Colonic mucosa (tissue), 4 donors: Measurements from ENCODE around the gene TEX2. TPM values are rescaled to one million over a fixed set of nuclear protein-coding genes. Genes with fewer than 3 reads are reported as not detected.
"Not testable (repeated sequence)": the region's sequence is repeated elsewhere in the genome, so short reads cannot be mapped to it uniquely, and the experiment has no call there.

Source experiments
- DNase-seq: peaks from one replicate; pipeline ENCODE4 v3.0.0-alpha.2; 2020
- H3K27ac ChIP-seq: fragments of 200-600 bp; one replicate; pipeline ENCODE4 v1.8.0; 2021
- H3K27me3 ChIP-seq: fragments of 200-600 bp; one replicate; pipeline ENCODE4 v1.8.0; 2021
- H3K36me3 ChIP-seq: fragments of 200-600 bp; one replicate; pipeline ENCODE4 v1.8.0; 2021
- H3K4me1 ChIP-seq: fragments of 200-600 bp; one replicate; pipeline ENCODE4 v1.8.0; 2021; ENCODE audit warnings: mild to moderate bottlenecking
- H3K4me3 ChIP-seq: fragments of 200-600 bp; one replicate; pipeline ENCODE4 v1.8.0; 2021
- H3K9ac ChIP-seq, 2 donors: one replicate each; pipeline ENCODE4 v1.7.0; 2013; ENCODE audit warnings: control low read depth in 2 of 2, low read depth in 2 of 2, low read length in 2 of 2
- H3K9me3 ChIP-seq: fragments of 200-600 bp; one replicate; pipeline ENCODE4 v1.8.0; 2021
- intact Hi-C: fragments of 100-400 bp; cut with DNase I; formaldehyde crosslinking; loops from one replicate; pipeline ENCODE4 v1.14.1; 2022
- total RNA-seq, 2 donors: library from RNA; stranded (reverse); fragmentation: NEBNext Ultra II Directional in 1 of 2; extraction: Animal tissue kit (Norgen Biotek cat#: 25700) in 1 of 2; gene quantifications; one replicate each; pipeline ENCODE4 v1.2.1, GENCODE V29; 2021
- TF ChIP-seq, protein P1 (sequence below): fragments of 200-600 bp; IDR thresholded peaks from one replicate; pipeline ENCODE4 v1.8.0; 2022; ENCODE audit warnings: antibody characterized with exemption, mild to moderate bottlenecking
- donor health status: healthy.
- donor health status: DM: no; HTN: no; CAD: no.
- donor health status: DM: no; HTN: no; CAD: no.

The TEX2 gene
- total RNA-seq, 2 donors from 2014 or later: 29.0 to 29.7 TPM

DNA sequence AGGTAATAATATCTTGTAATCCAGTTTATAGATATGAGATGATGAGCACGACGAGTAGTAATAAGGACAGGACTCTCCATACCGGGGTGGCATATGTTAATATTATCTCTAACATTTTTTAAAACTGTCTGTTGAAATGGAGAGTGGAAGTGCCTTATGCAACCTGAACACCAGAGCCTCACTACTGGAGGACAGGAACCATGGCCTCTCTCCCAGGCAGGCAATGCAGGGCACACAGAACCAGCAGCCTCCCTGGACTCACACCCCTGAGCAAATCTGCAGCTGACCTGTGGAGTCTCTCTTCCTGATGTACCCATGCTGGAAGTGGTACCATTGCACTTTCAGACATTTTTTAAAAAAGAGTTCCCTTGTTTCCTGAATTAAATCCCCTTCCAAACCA lies 78.0 kb downstream of the TEX2 start:
- TF ChIP-seq, protein P1, sequence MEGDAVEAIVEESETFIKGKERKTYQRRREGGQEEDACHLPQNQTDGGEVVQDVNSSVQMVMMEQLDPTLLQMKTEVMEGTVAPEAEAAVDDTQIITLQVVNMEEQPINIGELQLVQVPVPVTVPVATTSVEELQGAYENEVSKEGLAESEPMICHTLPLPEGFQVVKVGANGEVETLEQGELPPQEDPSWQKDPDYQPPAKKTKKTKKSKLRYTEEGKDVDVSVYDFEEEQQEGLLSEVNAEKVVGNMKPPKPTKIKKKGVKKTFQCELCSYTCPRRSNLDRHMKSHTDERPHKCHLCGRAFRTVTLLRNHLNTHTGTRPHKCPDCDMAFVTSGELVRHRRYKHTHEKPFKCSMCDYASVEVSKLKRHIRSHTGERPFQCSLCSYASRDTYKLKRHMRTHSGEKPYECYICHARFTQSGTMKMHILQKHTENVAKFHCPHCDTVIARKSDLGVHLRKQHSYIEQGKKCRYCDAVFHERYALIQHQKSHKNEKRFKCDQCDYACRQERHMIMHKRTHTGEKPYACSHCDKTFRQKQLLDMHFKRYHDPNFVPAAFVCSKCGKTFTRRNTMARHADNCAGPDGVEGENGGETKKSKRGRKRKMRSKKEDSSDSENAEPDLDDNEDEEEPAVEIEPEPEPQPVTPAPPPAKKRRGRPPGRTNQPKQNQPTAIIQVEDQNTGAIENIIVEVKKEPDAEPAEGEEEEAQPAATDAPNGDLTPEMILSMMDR: no peak
- DNase-seq: no peak
- H3K4me3 ChIP-seq: no peak overlapping the region
- H3K36me3 ChIP-seq: no peaks in the 10 kb centered on the region
- H3K9me3 ChIP-seq: no peaks in the 10 kb centered on the region
- H3K27ac ChIP-seq: no peak overlapping the region
- intact Hi-C loops: no loop called here
- H3K9ac ChIP-seq: no peak overlapping the region
- no peaks in the 10 kb centered on the region for H3K27me3 ChIP-seq
- H3K4me1 ChIP-seq: no peaks in the 10 kb centered on the region

GRCh38 chr17:64183815-64184214 lies 79.2 kb downstream of the TEX2 start:
- DNase-seq: no peak
- Histone ChIP-seq H3K27ac (no peak overlapping the region), H3K36me3 (no peaks in the 10 kb centered on the region), H3K4me1 (no peaks in the 10 kb centered on the region), H3K9me3 (no peaks in the 10 kb centered on the region), H3K27me3 (no peaks in the 10 kb centered on the region), H3K4me3 (no peak overlapping the region), H3K9ac (no peak overlapping the region)
- TF ChIP-seq, protein P1: no peak
- intact Hi-C loops: no loop called here

DNA sequence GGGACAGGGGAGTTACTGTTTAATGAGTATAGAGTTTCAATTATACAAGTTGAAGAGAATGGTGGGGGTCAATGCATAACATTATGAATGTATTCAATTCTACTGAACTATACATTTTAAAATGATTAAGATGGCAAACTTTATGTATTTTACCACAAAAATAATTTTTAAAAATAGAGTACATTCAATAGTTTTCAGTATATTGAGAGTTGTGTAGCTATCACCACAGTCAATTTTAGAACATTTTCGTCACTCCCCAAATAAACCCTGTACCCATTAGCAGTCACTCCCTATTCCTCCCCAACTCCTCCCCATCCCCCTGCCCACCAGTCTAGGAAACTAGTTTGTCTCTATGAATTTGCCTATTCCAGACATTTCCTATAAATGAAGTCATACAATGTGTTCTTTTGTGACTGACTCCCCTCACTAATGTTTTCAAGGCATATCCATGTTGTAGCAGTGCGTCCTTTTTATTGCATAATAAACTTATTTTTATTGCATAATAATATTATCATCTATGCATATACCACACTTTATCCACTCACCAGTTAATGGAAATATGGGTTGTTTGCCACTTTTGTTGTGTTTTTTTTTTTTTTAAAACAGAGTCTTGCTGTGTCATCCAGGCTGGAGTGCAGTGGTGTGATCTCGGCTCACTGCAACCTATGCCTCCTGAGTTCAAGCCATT lies 80.6 kb downstream of the TEX2 start:
- TF ChIP-seq, protein P1: no peak
- Histone ChIP-seq H3K27me3 (no peaks in the 10 kb centered on the region), H3K9ac (no peak overlapping the region), H3K36me3 (no peaks in the 10 kb centered on the region), H3K4me3 (no peak overlapping the region), H3K4me1 (no peaks in the 10 kb centered on the region), H3K9me3 (no peaks in the 10 kb centered on the region), H3K27ac (no peak overlapping the region)
- intact Hi-C loops: no loop called here
- DNase-seq: no peak

DNA sequence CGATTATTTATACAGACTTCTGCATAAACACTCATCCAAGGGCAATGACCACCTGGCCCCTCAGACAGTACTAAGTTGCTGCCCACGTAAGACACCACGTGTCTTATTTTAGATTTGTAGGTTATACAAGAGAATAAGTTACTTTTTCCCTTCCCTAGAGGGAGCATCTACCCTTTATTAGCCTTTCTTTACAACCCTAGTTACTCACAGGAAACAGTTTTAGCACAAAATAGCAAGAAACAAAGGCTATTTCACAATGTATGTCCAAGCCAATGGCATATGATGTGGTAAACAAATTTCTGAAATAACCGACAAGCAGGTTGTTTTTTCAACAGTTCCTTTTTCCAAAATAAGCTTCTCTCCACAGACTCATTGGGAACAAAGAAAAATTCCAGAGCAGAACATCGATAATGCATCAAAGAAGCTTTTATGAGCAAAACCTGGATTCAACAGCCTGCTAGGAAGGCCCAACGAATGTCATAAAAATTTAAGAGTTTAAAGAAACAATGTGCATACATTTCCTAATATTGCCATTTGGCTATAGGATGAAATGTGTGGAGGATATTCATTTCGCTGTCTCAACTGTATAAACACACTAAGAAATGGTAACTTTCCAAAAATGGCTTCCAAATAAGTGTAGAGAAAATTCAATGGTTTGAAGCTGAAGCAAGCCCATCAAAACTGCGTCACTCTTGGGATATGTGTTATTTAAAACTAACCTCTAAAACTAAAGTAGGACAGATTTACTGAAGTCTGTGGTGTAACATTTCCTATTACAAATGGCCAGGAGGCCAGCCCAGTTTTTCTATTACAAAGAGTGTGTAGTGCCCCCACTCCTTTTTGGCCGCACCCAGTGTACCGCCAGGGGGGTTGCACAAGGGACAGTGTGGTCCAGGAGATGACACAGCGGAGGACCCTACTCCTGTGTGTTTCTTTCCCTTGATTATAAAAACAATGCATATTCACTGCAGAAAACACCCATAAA lies 82.7 kb downstream of the TEX2 start:
- H3K27ac ChIP-seq: no peak overlapping the region
- H3K4me3 ChIP-seq: no peak overlapping the region
- no peaks in the 10 kb centered on the region for H3K9me3 ChIP-seq
- intact Hi-C loops: no loop called here
- H3K9ac ChIP-seq: no peak overlapping the region
- TF ChIP-seq, protein P1: no peak
- no peaks in the 10 kb centered on the region for H3K4me1 ChIP-seq
- H3K27me3 ChIP-seq: no peaks in the 10 kb centered on the region
- DNase-seq: no peak
- no peaks in the 10 kb centered on the region for H3K36me3 ChIP-seq

GRCh38 chr17:64179024-64179423 lies 84.0 kb downstream of the TEX2 start:
- H3K27me3 ChIP-seq, H3K9me3 ChIP-seq, DNase-seq, H3K36me3 ChIP-seq, H3K4me1 ChIP-seq, intact Hi-C loops, H3K9ac ChIP-seq, H3K4me3 ChIP-seq, H3K27ac ChIP-seq: not testable (repeated sequence)
